Measurements from ENCODE around the gene ALK.

GRCh38 chr2:29232041-29232440, 689.3 kb downstream of the ALK start:
- TF ChIP-seq CTCF (IDR thresholded peaks at IDR 0.05; ENCODE audit: low read depth, low read length) = no peak
- TF ChIP-seq EZH2phosphoT487 (IDR thresholded peaks at IDR 0.05; ENCODE audit: low read depth) = no peak
